ENCODE results near the gene TINAGL1. TPM values are rescaled to one million over a fixed set of nuclear protein-coding genes. Genes with fewer than 3 reads are reported as not detected.

TINAGL1 gene
- total and polyA plus RNA-seq, 10 of the 15 experiments (the other 5 are each of a cell fraction or from before 2014, with no cell fraction given): 0.20 to 0.49 (median 0.23) TPM; not detected in 7

DNA sequence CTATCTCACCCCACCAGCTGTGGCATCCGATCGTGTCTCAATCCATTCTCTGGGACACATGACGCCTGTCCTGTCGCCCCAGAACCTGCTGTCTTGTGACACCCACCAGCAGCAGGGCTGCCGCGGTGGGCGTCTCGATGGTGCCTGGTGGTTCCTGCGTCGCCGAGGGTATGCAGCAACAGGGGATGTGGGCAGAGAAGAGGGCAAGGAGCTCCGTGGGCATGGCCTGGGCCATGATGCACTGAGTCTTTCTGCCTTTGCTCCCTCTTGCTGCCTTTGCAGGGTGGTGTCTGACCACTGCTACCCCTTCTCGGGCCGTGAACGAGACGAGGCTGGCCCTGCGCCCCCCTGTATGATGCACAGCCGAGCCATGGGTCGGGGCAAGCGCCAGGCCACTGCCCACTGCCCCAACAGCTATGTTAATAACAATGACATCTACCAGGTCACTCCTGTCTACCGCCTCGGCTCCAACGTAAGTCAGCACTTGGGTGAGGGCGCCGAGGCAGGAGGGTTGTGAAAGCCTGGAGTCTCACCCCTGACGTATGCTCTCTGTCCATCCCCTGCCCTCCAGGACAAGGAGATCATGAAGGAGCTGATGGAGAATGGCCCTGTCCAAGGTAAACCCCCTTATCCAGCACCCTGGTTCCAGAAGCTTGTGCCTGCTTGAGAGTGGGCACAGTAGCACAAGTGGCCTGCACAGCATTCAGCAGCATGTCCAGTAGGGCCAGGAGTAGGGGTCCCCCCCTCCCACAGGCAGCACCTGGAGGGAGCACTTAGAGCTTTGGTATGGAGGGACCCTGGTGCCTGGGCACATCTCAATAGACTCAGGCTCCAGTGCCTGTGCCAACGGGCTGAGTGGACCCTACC, 8.8 kb downstream of the TINAGL1 start:
- in situ Hi-C loops (cut with MboI) (no loop called here), intact Hi-C loops (cut with micrococcal nuclease; ENCODE audit: unreplicated experiment) (no loop called here)
- Histone ChIP-seq H3K4me1 (ENCODE audit: control insufficient read depth, insufficient read depth, low read length) (no peaks in the 10 kb centered on the region), H4K20me1 (ENCODE audit: control insufficient read depth, insufficient read depth) (no peaks in the 10 kb centered on the region), H3K36me3 (ENCODE audit: control insufficient read depth in 2 of 2, insufficient read depth in 2 of 2, low read length in 1 of 2) (no peaks in the 10 kb centered on the region), H3K27ac (ENCODE audit: control insufficient read depth, insufficient read depth) (no peak overlapping the region), H2AFZ (ENCODE audit: control insufficient read depth, low read depth, low read length) (no peak overlapping the region), H3K4me3 (no peak overlapping the region), H3K4me2 (ENCODE audit: control insufficient read depth, insufficient read depth) (no peak overlapping the region), H3K9me3 (replicated peaks; ENCODE audit: control insufficient read depth, insufficient read depth, low read length) (no peaks in the 10 kb centered on the region), H3K9ac (ENCODE audit: control insufficient read depth, insufficient read depth, low read length) (no peak overlapping the region), H3K79me2 (ENCODE audit: control insufficient read depth, insufficient read depth, low read length) (no peaks in the 10 kb centered on the region), H3K27me3 (replicated peaks in 1 of 2; ENCODE audit: control insufficient read depth in 2 of 2, insufficient read depth in 2 of 2, low read length in 1 of 2) (no peaks in the 10 kb centered on the region; a peak in 1 of 4 replicates)
- ChIA-PET RAD21 (ENCODE audit: unreplicated experiment) (interaction anchor here (0.7 to 0.9 kb wide), 2 partner anchors 33 to 144 kb away, joined by 3 read pairs; no protein-coding TSS in a partner anchor), POLR2A (interaction anchor here (0.8 kb wide), 1 partner anchor 8 kb away, joined by 4 read pairs; no protein-coding TSS in a partner anchor), SMC1A (ENCODE audit: uncharacterized antibody, unreplicated experiment) (interaction anchor here (1.1 kb wide), 1 partner anchor 14 kb away, joined by 3 read pairs; no protein-coding TSS in a partner anchor), CTCF (interaction anchor here (1.0 kb wide), 1 partner anchor 22 kb away, joined by 3 read pairs; no protein-coding TSS in a partner anchor)
- ATAC-seq (no peak), FAIRE-seq (no peak), DNase-seq (ENCODE audit: low read depth, low spot score) (no peak)
- no TSS peak for BruUV-seq (replicated peaks)
- 35% methylated on average over 27 of the region's 27 CpGs for WGBS (ENCODE audit: insufficient coverage, insufficient replicate concordance, low lambda C conversion rate, missing lambda C conversion rate)
- TF ChIP-seq ZNF274 (IDR thresholded peaks at IDR 0.05; ENCODE audit: insufficient read depth, insufficient read length): no peak
- TF ChIP-seq CREM (IDR thresholded peaks at IDR 0.05; ENCODE audit: low read depth): no peak
- TF ChIP-seq PAX5 (IDR thresholded peaks at IDR 0.05; ENCODE audit: borderline replicate concordance, low read depth, low read length): no peak
- TF ChIP-seq YY1 (IDR thresholded peaks at IDR 0.05; ENCODE audit: low read depth, low read length): no peak
- TF ChIP-seq CBX5 (IDR thresholded peaks at IDR 0.05; ENCODE audit: low read depth): no peak
- no peak for TF ChIP-seq SMAD5 (IDR thresholded peaks at IDR 0.05; ENCODE audit: low read depth)
- TF ChIP-seq, protein P1, sequence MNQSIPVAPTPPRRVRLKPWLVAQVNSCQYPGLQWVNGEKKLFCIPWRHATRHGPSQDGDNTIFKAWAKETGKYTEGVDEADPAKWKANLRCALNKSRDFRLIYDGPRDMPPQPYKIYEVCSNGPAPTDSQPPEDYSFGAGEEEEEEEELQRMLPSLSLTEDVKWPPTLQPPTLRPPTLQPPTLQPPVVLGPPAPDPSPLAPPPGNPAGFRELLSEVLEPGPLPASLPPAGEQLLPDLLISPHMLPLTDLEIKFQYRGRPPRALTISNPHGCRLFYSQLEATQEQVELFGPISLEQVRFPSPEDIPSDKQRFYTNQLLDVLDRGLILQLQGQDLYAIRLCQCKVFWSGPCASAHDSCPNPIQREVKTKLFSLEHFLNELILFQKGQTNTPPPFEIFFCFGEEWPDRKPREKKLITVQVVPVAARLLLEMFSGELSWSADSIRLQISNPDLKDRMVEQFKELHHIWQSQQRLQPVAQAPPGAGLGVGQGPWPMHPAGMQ (IDR thresholded peaks at IDR 0.05; ENCODE audit: borderline replicate concordance): no peak
- TF ChIP-seq, protein P2, sequence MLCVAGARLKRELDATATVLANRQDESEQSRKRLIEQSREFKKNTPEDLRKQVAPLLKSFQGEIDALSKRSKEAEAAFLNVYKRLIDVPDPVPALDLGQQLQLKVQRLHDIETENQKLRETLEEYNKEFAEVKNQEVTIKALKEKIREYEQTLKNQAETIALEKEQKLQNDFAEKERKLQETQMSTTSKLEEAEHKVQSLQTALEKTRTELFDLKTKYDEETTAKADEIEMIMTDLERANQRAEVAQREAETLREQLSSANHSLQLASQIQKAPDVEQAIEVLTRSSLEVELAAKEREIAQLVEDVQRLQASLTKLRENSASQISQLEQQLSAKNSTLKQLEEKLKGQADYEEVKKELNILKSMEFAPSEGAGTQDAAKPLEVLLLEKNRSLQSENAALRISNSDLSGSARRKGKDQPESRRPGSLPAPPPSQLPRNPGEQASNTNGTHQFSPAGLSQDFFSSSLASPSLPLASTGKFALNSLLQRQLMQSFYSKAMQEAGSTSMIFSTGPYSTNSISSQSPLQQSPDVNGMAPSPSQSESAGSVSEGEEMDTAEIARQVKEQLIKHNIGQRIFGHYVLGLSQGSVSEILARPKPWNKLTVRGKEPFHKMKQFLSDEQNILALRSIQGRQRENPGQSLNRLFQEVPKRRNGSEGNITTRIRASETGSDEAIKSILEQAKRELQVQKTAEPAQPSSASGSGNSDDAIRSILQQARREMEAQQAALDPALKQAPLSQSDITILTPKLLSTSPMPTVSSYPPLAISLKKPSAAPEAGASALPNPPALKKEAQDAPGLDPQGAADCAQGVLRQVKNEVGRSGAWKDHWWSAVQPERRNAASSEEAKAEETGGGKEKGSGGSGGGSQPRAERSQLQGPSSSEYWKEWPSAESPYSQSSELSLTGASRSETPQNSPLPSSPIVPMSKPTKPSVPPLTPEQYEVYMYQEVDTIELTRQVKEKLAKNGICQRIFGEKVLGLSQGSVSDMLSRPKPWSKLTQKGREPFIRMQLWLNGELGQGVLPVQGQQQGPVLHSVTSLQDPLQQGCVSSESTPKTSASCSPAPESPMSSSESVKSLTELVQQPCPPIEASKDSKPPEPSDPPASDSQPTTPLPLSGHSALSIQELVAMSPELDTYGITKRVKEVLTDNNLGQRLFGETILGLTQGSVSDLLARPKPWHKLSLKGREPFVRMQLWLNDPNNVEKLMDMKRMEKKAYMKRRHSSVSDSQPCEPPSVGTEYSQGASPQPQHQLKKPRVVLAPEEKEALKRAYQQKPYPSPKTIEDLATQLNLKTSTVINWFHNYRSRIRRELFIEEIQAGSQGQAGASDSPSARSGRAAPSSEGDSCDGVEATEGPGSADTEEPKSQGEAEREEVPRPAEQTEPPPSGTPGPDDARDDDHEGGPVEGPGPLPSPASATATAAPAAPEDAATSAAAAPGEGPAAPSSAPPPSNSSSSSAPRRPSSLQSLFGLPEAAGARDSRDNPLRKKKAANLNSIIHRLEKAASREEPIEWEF (IDR thresholded peaks at IDR 0.05; ENCODE audit: insufficient replicate concordance, low read depth, low read length): no peak
- TF ChIP-seq NR2F1 (conservative IDR thresholded peaks at IDR 0.05): no peak
- TF ChIP-seq CBX3 (IDR thresholded peaks at IDR 0.05; ENCODE audit: borderline replicate concordance, low read depth): no peak
- TF ChIP-seq WRNIP1 (IDR thresholded peaks at IDR 0.05; ENCODE audit: borderline replicate concordance, low read depth, low read length): no peak
- no peak for TF ChIP-seq ZNF622 (IDR thresholded peaks at IDR 0.05)
- TF ChIP-seq NFYB (IDR thresholded peaks at IDR 0.05; ENCODE audit: insufficient read depth, low read depth, low read length): no peak

Measured in GM12878 (cell line).